Mesothelial cell of epicardium (in vitro differentiated cells): ENCODE measurements around the gene KCNA3. TPM values are rescaled to one million over a fixed set of nuclear protein-coding genes. Genes with fewer than 3 reads are reported as not detected.

Experiments used
- DNase-seq, 2 experiments: peaks; one replicate each; pipeline ENCODE4 v3.0.0; 2021; ENCODE audit warnings: low spot score in 2 of 2; ENCODE audit not compliant: unreplicated experiment in 2 of 2
- H3K27ac Mint-ChIP-seq: 2 replicates; pipeline ENCODE4 v1.8.0; 2021; ENCODE audit warnings: mixed read lengths
- H3K27me3 Mint-ChIP-seq: 2 replicates; pipeline ENCODE4 v1.8.0; 2021; ENCODE audit warnings: low read depth, mixed read lengths
- H3K36me3 Mint-ChIP-seq: 2 replicates; pipeline ENCODE4 v1.8.0; 2021; ENCODE audit warnings: mixed read lengths
- H3K4me1 Mint-ChIP-seq: 2 replicates; pipeline ENCODE4 v1.8.0; 2021; ENCODE audit warnings: mixed read lengths
- H3K4me3 Mint-ChIP-seq: 2 replicates; pipeline ENCODE4 v1.8.0; 2021; ENCODE audit warnings: mild to moderate bottlenecking, moderate library complexity, mixed read lengths
- H3K9me3 Mint-ChIP-seq: 2 replicates; pipeline ENCODE4 v1.8.0; 2021; ENCODE audit warnings: mixed read lengths
- CTCF ChIP-seq: fragments of 200-600 bp; sonication (generic); IDR thresholded peaks from one replicate; pipeline ENCODE4 v1.5.0; 2021; ENCODE audit warnings: antibody characterized with exemption; ENCODE audit not compliant: unreplicated experiment
- total RNA-seq: library from RNA; stranded (reverse); gene quantifications from 3 replicates; pipeline ENCODE4 v1.2.1, GENCODE V29; 2021

The KCNA3 gene
- total RNA-seq, result 0.29 to 0.45 TPM (median 0.34 TPM) in 3 replicates

GRCh38 chr1:110674337-110675059, at the start of gene KCNA3:
Gene KCNA3 (minus strand): TSS chr1:110674940. CDS start chr1:110674809, 131 bp downstream.
- Mint-ChIP-seq H3K9me3 (peaks cover 4% of the 10 kb centered on the region), H3K36me3 (no peaks in the 10 kb centered on the region), H3K4me1 (peaks cover 3% of the 10 kb centered on the region), H3K27ac (no peak within 1 kb of the TSS), H3K4me3 (peak within 1 kb of the TSS; percentile 65), H3K27me3 (peaks cover 89% of the 10 kb centered on the region)
- peak; percentile 24 to 50 for DNase-seq
- no peak for TF ChIP-seq CTCF

DNA sequence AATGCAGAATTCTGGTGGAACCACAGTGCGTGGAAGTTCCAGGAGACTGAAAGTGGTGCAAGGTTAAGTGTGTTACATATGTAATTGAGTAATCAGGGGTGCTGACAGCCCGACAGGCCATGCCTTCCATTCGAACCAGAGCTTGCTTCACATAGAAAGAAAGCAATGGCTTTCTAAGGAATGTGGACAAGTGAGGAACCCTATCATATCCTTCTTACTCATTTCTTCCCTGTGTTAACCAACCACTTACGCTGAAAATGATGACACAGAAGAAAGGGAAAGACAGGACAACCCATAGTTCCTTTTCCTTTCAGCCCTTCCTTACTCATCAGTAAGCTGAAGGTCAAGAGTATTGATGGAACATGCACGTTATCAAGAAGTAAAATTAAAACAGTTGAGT, 48.1 kb upstream of the KCNA3 start:
- no peak overlapping the region for H3K4me3 Mint-ChIP-seq
- peaks cover 24% of the 10 kb centered on the region for H3K27me3 Mint-ChIP-seq
- no peaks in the 10 kb centered on the region for H3K36me3 Mint-ChIP-seq
- no peak for DNase-seq
- no peak for TF ChIP-seq CTCF
- H3K27ac Mint-ChIP-seq, result no peak overlapping the region
- no peaks in the 10 kb centered on the region for H3K9me3 Mint-ChIP-seq
- H3K4me1 Mint-ChIP-seq, result no peaks in the 10 kb centered on the region

GRCh38 chr1:110719908-110720307, 45.2 kb upstream of the KCNA3 start:
- no peak for TF ChIP-seq CTCF
- no peak for DNase-seq

DNA sequence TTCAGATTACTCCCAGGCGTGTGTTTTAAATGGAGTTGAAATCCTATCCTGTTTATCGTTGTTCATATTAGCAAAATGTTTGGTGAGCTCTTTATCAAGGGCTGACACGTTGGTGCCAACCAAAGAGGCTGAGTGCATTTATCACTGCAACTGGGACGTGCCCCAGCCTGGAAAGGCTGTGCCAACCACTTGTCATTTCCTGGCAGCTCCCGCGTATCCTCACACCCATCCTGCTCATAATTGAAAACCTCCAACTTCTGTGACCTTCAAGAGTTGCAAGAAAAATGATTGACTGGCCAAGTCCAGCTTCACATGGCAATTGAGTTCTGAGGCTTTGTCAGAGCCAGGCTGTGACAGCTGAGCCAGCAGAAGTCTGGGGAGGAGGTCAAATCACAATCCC, 43.7 kb upstream of the KCNA3 start:
- no peaks in the 10 kb centered on the region for H3K36me3 Mint-ChIP-seq
- H3K27ac Mint-ChIP-seq, result no peak overlapping the region
- H3K27me3 Mint-ChIP-seq, result peaks cover 23% of the 10 kb centered on the region
- no peak for TF ChIP-seq CTCF
- DNase-seq, result no peak
- no peak overlapping the region for H3K4me3 Mint-ChIP-seq
- H3K4me1 Mint-ChIP-seq, result no peaks in the 10 kb centered on the region
- no peaks in the 10 kb centered on the region for H3K9me3 Mint-ChIP-seq

More at GRCh38 chr1:110719908-110720307, 45.2 kb upstream of the KCNA3 start:
- H3K27ac Mint-ChIP-seq, result no peak overlapping the region
- H3K4me1 Mint-ChIP-seq, result no peaks in the 10 kb centered on the region
- no peaks in the 10 kb centered on the region for H3K9me3 Mint-ChIP-seq
- H3K4me3 Mint-ChIP-seq, result no peak overlapping the region
- H3K27me3 Mint-ChIP-seq, result peaks cover 19% of the 10 kb centered on the region
- no peaks in the 10 kb centered on the region for H3K36me3 Mint-ChIP-seq

DNA sequence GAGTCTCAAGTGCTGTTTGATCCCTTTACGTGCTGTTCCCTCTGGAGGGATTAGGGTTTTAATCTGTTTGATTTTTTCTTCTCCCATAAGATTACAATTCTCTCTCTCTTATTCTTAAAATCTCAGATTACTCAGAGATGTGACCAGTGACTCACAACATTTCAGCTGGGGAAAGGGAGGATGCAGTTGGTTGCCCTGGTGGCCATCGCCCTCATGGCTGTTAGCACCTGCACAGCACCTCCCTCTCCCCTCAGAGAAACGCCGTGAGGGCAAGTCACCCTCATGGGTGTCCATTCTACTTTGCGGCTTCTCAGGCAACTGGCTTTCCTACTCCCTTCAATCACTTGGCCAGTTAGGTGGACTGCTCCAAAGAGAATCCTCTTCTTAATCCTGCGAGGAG, 42.4 kb upstream of the KCNA3 start:
- H3K4me3 Mint-ChIP-seq, result no peak overlapping the region
- no peaks in the 10 kb centered on the region for H3K36me3 Mint-ChIP-seq
- H3K27me3 Mint-ChIP-seq, result peaks cover 29% of the 10 kb centered on the region
- H3K9me3 Mint-ChIP-seq, result no peaks in the 10 kb centered on the region
- TF ChIP-seq CTCF, result no peak
- H3K4me1 Mint-ChIP-seq, result no peaks in the 10 kb centered on the region
- no peak overlapping the region for H3K27ac Mint-ChIP-seq
- DNase-seq, result no peak
